ENCODE data around the gene ATP5ME.

DNA sequence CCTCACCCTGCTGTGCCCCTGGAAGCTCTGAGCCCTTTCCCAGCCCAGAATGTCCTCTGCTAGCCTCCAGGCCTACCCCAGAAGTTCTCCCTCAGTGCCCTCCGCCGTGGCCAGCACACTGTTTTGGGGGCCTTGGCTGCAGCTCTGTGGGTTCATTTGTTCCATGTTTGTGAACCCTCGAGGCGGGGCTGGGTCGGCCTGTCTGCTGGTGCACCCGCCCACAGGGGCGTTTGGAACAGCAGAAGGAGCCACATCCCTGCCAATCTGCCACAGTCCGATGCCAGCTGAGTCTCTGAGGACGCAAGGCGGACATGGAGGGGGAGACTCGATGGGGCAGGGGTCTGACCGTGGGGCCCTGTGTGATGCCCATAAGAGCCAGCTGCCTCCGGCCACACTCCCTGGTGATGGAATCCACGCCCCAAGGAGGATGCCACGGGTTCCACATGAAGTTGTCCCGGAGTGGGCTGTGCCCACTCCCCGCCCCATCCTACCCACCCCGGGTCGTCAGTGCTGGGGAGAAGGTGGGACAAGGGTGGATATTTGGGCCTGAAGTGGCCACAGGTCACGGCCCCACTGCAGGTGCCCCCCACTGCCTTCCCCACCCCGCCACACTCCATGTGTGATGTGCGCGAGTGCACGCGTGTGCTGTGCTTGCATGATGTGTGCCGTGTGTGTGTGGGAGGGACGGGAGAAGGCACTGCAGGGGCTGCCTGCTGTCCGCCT lies 7.1 kb downstream of the ATP5ME start:
- TF ChIP-seq CTCF (IDR thresholded peaks at IDR 0.05; ENCODE audit: insufficient read depth, low read length, poor library complexity, severe bottlenecking) (no peak), EZH2phosphoT487 (conservative IDR thresholded peaks at IDR 0.05; ENCODE audit: low read length) (no peak)

All from SU-DHL-6 (cell line).